Common myeloid progenitor, CD34-positive (primary cell): Measurements from ENCODE around the gene SERGEF.
A peak's percentile ranks its signal among the peaks of the same experiment; 100 is the strongest.

ENCODE experiments used
- CTCF ChIA-PET: fragments of 350-600 bp; sonication (Branson Sonifier 250); formaldehyde crosslinking; loops from one replicate; lab custom pipeline; 2021; ENCODE audit warnings: antibody characterized with exemption; lab: Charles Lee
- POLR2A ChIA-PET: fragments of 350-600 bp; sonication (Branson Sonifier 250); formaldehyde crosslinking; loops from one replicate; lab custom pipeline; 2021; ENCODE audit warnings: antibody characterized with exemption; lab: Charles Lee
- DNase-seq, 3 donors: peaks; one replicate each; pipeline versions ENCODE4 v3.0.0 to v3.0.0-alpha.2; 2013
- H3K27ac ChIP-seq, 2 experiments: 1 replicate in 1 of 2; 2 replicates in 1 of 2; pipeline ENCODE4 v1.7.0; 2013; ENCODE audit warnings: inconsistent platforms in 2 of 2, low read length in 2 of 2, mild to moderate bottlenecking in 2 of 2, low read depth in 1 of 2, moderate library complexity in 1 of 2; ENCODE audit not compliant: severe bottlenecking in 2 of 2, insufficient read depth in 1 of 2, poor library complexity in 1 of 2
- H3K27me3 ChIP-seq, 5 experiments: replicated peaks in 2 of 5; 1 replicate in 3 of 5; 2 replicates in 2 of 5; pipeline versions ENCODE4 v1.6.1 to v1.7.0; 2013; ENCODE audit warnings: low read length in 4 of 5, mild to moderate bottlenecking in 2 of 5, moderate library complexity in 2 of 5, inconsistent platforms in 1 of 5; ENCODE audit not compliant: insufficient read depth in 5 of 5, control insufficient read depth in 4 of 5
- H3K36me3 ChIP-seq, 4 experiments: 1 replicate in 2 of 4; 2 replicates in 2 of 4; pipeline versions ENCODE4 v1.6.1 to v1.7.0; 2013; ENCODE audit warnings: low read length in 3 of 4, control low read depth in 1 of 4, mild to moderate bottlenecking in 1 of 4; ENCODE audit not compliant: control insufficient read depth in 4 of 4, insufficient read depth in 4 of 4
- H3K4me1 ChIP-seq, 4 experiments: 1 replicate in 3 of 4; 2 replicates in 1 of 4; pipeline versions ENCODE4 v1.6.1 to v1.7.1; 2013; ENCODE audit warnings: low read length in 3 of 4, mild to moderate bottlenecking in 3 of 4, control low read depth in 1 of 4, inconsistent platforms in 1 of 4, moderate library complexity in 1 of 4; ENCODE audit not compliant: control insufficient read depth in 4 of 4, insufficient read depth in 4 of 4; ENCODE audit errors: control extremely low read depth in 1 of 4
- H3K4me3 ChIP-seq, 7 experiments: 1 replicate in 4 of 7; 2 replicates in 3 of 7; pipeline versions ENCODE4 v1.5.1 to v1.7.0; 2013; ENCODE audit warnings: mild to moderate bottlenecking in 7 of 7, low read length in 6 of 7, moderate library complexity in 6 of 7, inconsistent platforms in 2 of 7, low read depth in 2 of 7, control low read depth in 1 of 7; ENCODE audit not compliant: insufficient read depth in 4 of 7, control insufficient read depth in 1 of 7; ENCODE audit errors: extremely low read depth in 1 of 7
- H3K9me3 ChIP-seq, 5 experiments: 1 replicate in 4 of 5; 2 replicates in 1 of 5; pipeline versions ENCODE4 v1.6.1 to v1.7.1; 2013; ENCODE audit warnings: low read length in 4 of 5, mild to moderate bottlenecking in 2 of 5, inconsistent platforms in 1 of 5, low read depth in 1 of 5, moderate library complexity in 1 of 5; ENCODE audit not compliant: control insufficient read depth in 4 of 5, insufficient read depth in 2 of 5; ENCODE audit errors: control extremely low read depth in 1 of 5
- WGBS: methylation state at CpG from one replicate; pipeline ENCODE4 v1.1.5; 2013; ENCODE audit not compliant: insufficient coverage; 5-methylcytosine and 5-hydroxymethylcytosine counted together

Gene SERGEF

GRCh38 chr11:18036456-18036855 lies 23.6 kb upstream of the SERGEF start:
- DNase-seq = no peak
- ChIA-PET POLR2A (no interaction called here), CTCF (interaction anchor here (1.0 to 1.5 kb wide), 2 partner anchors 10 to 58 kb away, joined by 3 read pairs; no protein-coding TSS in a partner anchor)
- no peaks in the 10 kb centered on the region for H3K4me1 ChIP-seq
- no peaks in the 10 kb centered on the region for H3K9me3 ChIP-seq
- H3K27me3 ChIP-seq = peaks cover 0 to 2% (median 0%) of the 10 kb centered on the region in 5 experiments
- no peak overlapping the region for H3K4me3 ChIP-seq
- H3K36me3 ChIP-seq = no peaks in the 10 kb centered on the region
- H3K27ac ChIP-seq = no peak overlapping the region

- Histone ChIP-seq H3K4me1 (no peaks in the 10 kb centered on the region), H3K4me3 (no peak overlapping the region), H3K9me3 (no peaks in the 10 kb centered on the region), H3K36me3 (no peaks in the 10 kb centered on the region), H3K27ac (no peak overlapping the region), H3K27me3 (no peaks in the 10 kb centered on the region)
- ChIA-PET POLR2A (no interaction called here), CTCF (no interaction called here)
- DNase-seq = no peak
- 100% methylated on average over 2 of the region's 2 CpGs for WGBS
These were observed 14.6 kb upstream of the SERGEF start for GRCh38 chr11:18027475-18027874.

GRCh38 chr11:18022419-18022818 lies 9.6 kb upstream of the SERGEF start:
- CTCF ChIA-PET = no interaction called here
- no peaks in the 10 kb centered on the region for H3K9me3 ChIP-seq

GRCh38 chr11:18019650-18020049 lies 6.8 kb upstream of the SERGEF start:
- Histone ChIP-seq H3K4me3 (no peak overlapping the region), H3K9me3 (no peaks in the 10 kb centered on the region), H3K27ac (no peak overlapping the region), H3K36me3 (no peaks in the 10 kb centered on the region), H3K27me3 (no peaks in the 10 kb centered on the region), H3K4me1 (no peaks in the 10 kb centered on the region)
- POLR2A ChIA-PET = no interaction called here
- CTCF ChIA-PET = interaction anchor here (1.1 to 1.2 kb wide), 2 partner anchors 18 to 41 kb away, joined by 3 to 4 read pairs; no protein-coding TSS in a partner anchor
- no peak for DNase-seq

More at GRCh38 chr11:18022419-18022818, 9.6 kb upstream of the SERGEF start:
- no peak for DNase-seq
- Histone ChIP-seq H3K27me3 (no peaks in the 10 kb centered on the region), H3K4me1 (no peaks in the 10 kb centered on the region), H3K4me3 (no peak overlapping the region), H3K36me3 (no peaks in the 10 kb centered on the region), H3K27ac (no peak overlapping the region)
- WGBS = no CpG with 5 or more reads among the region's 1 CpG
- POLR2A ChIA-PET = no interaction called here

GRCh38 chr11:18016789-18017188 lies 3.9 kb upstream of the SERGEF start:
- DNase-seq = peak in 2 of 3 donors; percentile 8 to 19
- WGBS = 100% methylated on average over 1 of the region's 2 CpGs
- H3K27ac ChIP-seq = no peak overlapping the region
- H3K4me1 ChIP-seq = peaks cover 5 to 20% (median 17%) of the 10 kb centered on the region in 4 experiments
- no peaks in the 10 kb centered on the region for H3K36me3 ChIP-seq
- peaks cover 0 to 2% (median 0%) of the 10 kb centered on the region in 5 experiments for H3K27me3 ChIP-seq
- H3K9me3 ChIP-seq = no peaks in the 10 kb centered on the region
- no peak overlapping the region for H3K4me3 ChIP-seq
- CTCF ChIA-PET = no interaction called here
- POLR2A ChIA-PET = no interaction called here

GRCh38 chr11:18014876-18015275 lies 2.0 kb upstream of the SERGEF start:
- Histone ChIP-seq H3K36me3 (no peaks in the 10 kb centered on the region), H3K4me1 (peaks cover 5 to 21% (median 17%) of the 10 kb centered on the region in 4 experiments), H3K9me3 (no peaks in the 10 kb centered on the region), H3K4me3 (no peak overlapping the region), H3K27me3 (peaks cover 0 to 2% (median 0%) of the 10 kb centered on the region in 5 experiments), H3K27ac (no peak overlapping the region)
- ChIA-PET CTCF (interaction anchor here (1.4 kb wide), 1 partner anchor 32 kb away, joined by 4 read pairs; no protein-coding TSS in a partner anchor), POLR2A (no interaction called here)
- no peak for DNase-seq

- H3K9me3 ChIP-seq = no peaks in the 10 kb centered on the region
- POLR2A ChIA-PET = no interaction called here
- H3K27ac ChIP-seq = peak overlapping the region in 1 of 2 experiments; percentile 54
- H3K27me3 ChIP-seq = peaks cover 0 to 2% (median 0%) of the 10 kb centered on the region in 5 experiments
- WGBS = 14% methylated on average over 9 of the region's 11 CpGs
- H3K4me3 ChIP-seq = peak overlapping the region; percentile 71 to 95 (median 90)
- no peak for DNase-seq
- CTCF ChIA-PET = interaction anchor here (0.7 to 1.4 kb wide), 3 partner anchors 23 to 90 kb away, joined by 3 to 4 read pairs (median 3); no protein-coding TSS in a partner anchor
- H3K36me3 ChIP-seq = no peaks in the 10 kb centered on the region
- peaks cover 5 to 21% (median 17%) of the 10 kb centered on the region in 4 experiments for H3K4me1 ChIP-seq
These were observed 1.1 kb upstream of the SERGEF start for GRCh38 chr11:18013790-18014507.
